Nephron (organoid): ENCODE measurements around the gene CLUH.

ENCODE experiments used
- H3K27ac Mint-ChIP-seq, 3 experiments: 2 replicates each; pipeline ENCODE4 v1.8.0; 2020; ENCODE audit warnings: mixed read lengths in 3 of 3, mild to moderate bottlenecking in 2 of 3, moderate library complexity in 1 of 3
- H3K27me3 Mint-ChIP-seq: 2 replicates; pipeline ENCODE4 v1.8.0; 2021; ENCODE audit warnings: low read depth, mild to moderate bottlenecking, moderate library complexity, mixed read lengths
- H3K36me3 Mint-ChIP-seq: 2 replicates; pipeline ENCODE4 v1.8.0; 2020; ENCODE audit warnings: low read depth, mixed read lengths
- H3K4me1 Mint-ChIP-seq: 2 replicates; pipeline ENCODE4 v1.8.0; 2020; ENCODE audit warnings: mixed read lengths
- H3K4me3 Mint-ChIP-seq, 3 experiments: 2 replicates each; pipeline ENCODE4 v1.8.0; 2020; ENCODE audit warnings: mild to moderate bottlenecking in 3 of 3, mixed read lengths in 3 of 3, moderate library complexity in 2 of 3
- H3K9me3 Mint-ChIP-seq: 2 replicates; pipeline ENCODE4 v1.8.0; 2020; ENCODE audit warnings: mixed read lengths
- CTCF ChIP-seq, 3 experiments: fragments of 200-600 bp; sonication (generic); IDR thresholded peaks; one replicate each; pipeline ENCODE4 v1.5.0; 2021; ENCODE audit warnings: antibody characterized with exemption in 3 of 3; ENCODE audit not compliant: unreplicated experiment in 3 of 3

The CLUH gene

GRCh38 chr17:2705888-2706795 lies 5.4 kb downstream of the CLUH start:
- H3K4me3 Mint-ChIP-seq: peak overlapping the region in 2 of 3 experiments; percentile 2 to 34

GRCh38 chr17:2705263-2705662 lies 6.3 kb downstream of the CLUH start:
- TF ChIP-seq CTCF (IDR thresholded peaks at IDR 0.05; ENCODE audit: unreplicated experiment in 3 of 3): no peak
- H3K27ac Mint-ChIP-seq: no peak overlapping the region
- H3K4me1 Mint-ChIP-seq: peaks cover 20% of the 10 kb centered on the region
- H3K4me3 Mint-ChIP-seq: no peak overlapping the region
- no peaks in the 10 kb centered on the region for H3K9me3 Mint-ChIP-seq
- H3K27me3 Mint-ChIP-seq: no peaks in the 10 kb centered on the region
- H3K36me3 Mint-ChIP-seq: peaks cover 4% of the 10 kb centered on the region

More at GRCh38 chr17:2705888-2706795, 5.4 kb downstream of the CLUH start:
- H3K27me3 Mint-ChIP-seq: no peaks in the 10 kb centered on the region
- H3K36me3 Mint-ChIP-seq: peaks cover 4% of the 10 kb centered on the region
- no peak overlapping the region for H3K27ac Mint-ChIP-seq
- peaks cover 27% of the 10 kb centered on the region for H3K4me1 Mint-ChIP-seq
- no peak for TF ChIP-seq CTCF (IDR thresholded peaks at IDR 0.05; ENCODE audit: unreplicated experiment in 3 of 3)
- H3K9me3 Mint-ChIP-seq: no peaks in the 10 kb centered on the region

GRCh38 chr17:2704890-2705248 lies 6.7 kb downstream of the CLUH start:
- TF ChIP-seq CTCF (IDR thresholded peaks at IDR 0.05; ENCODE audit: unreplicated experiment in 3 of 3): no peak
- Mint-ChIP-seq H3K4me3 (no peak overlapping the region), H3K4me1 (peaks cover 16% of the 10 kb centered on the region), H3K36me3 (peaks cover 4% of the 10 kb centered on the region), H3K27me3 (no peaks in the 10 kb centered on the region), H3K27ac (no peak overlapping the region), H3K9me3 (no peaks in the 10 kb centered on the region)

GRCh38 chr17:2704031-2704889 lies 7.3 kb downstream of the CLUH start:
- no peak for TF ChIP-seq CTCF (IDR thresholded peaks at IDR 0.05; ENCODE audit: unreplicated experiment in 3 of 3)
- Mint-ChIP-seq H3K27ac (no peak overlapping the region), H3K9me3 (no peaks in the 10 kb centered on the region), H3K4me3 (no peak overlapping the region), H3K36me3 (peaks cover 4% of the 10 kb centered on the region), H3K4me1 (peaks cover 10% of the 10 kb centered on the region), H3K27me3 (no peaks in the 10 kb centered on the region)

GRCh38 chr17:2703606-2704005 lies 8.0 kb downstream of the CLUH start:
- Mint-ChIP-seq H3K27me3 (no peaks in the 10 kb centered on the region), H3K27ac (no peak overlapping the region), H3K4me1 (peaks cover 3% of the 10 kb centered on the region), H3K4me3 (no peak overlapping the region), H3K9me3 (no peaks in the 10 kb centered on the region), H3K36me3 (peaks cover 4% of the 10 kb centered on the region)
- TF ChIP-seq CTCF (IDR thresholded peaks at IDR 0.05; ENCODE audit: unreplicated experiment in 3 of 3): no peak
